Choroid plexus epithelial cell (primary cell): ENCODE results near the gene FBN1.

Experiments
- DNase-seq: peaks from one replicate; pipeline ENCODE4 v3.0.0-alpha.2; 2010; ENCODE audit warnings: low read depth
- H3K4me3 ChIP-seq: 2 replicates; pipeline ENCODE4 v1.5.1; 2011; ENCODE audit warnings: low read depth, mild to moderate bottlenecking, control low read depth, low read length, moderate library complexity
- CTCF ChIP-seq: conservative IDR thresholded peaks from 2 replicates; pipeline ENCODE4 v1.5.1; 2011; ENCODE audit warnings: low read depth, mild to moderate bottlenecking, control low read depth, inconsistent platforms, low read length, moderate library complexity

FBN1 gene

GRCh38 chr15:48550822-48551525, 94.5 kb downstream of the FBN1 start:
- no peak for TF ChIP-seq CTCF
- H3K4me3 ChIP-seq = no peak overlapping the region
- peak; percentile 41 for DNase-seq

DNA sequence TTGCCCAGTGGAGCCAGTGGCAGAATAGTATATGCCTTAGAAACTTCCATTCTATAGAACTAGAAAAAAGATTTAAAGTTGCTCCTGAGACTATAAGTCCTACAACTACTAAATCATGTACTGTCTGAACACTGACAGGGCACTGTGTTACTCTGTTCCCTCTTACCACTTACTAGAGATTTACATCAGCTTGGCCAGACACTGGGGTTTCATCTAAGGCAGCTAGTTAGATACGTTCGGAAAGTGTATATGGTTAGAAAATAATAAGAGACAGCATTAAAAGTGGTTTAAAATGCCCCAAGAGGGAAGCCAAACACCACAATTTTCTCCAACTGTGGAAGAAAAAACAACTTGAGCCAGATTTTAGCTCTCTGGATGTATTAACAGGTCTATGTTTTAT, 97.1 kb downstream of the FBN1 start:
- no peak for TF ChIP-seq CTCF
- H3K4me3 ChIP-seq = no peak overlapping the region

GRCh38 chr15:48547286-48547685, 98.2 kb downstream of the FBN1 start:
- no peak overlapping the region for H3K4me3 ChIP-seq
- DNase-seq = peak; percentile 94
- TF ChIP-seq CTCF = no peak

More for the DNA sequence above, 97.1 kb downstream of the FBN1 start:
- DNase-seq = no peak

GRCh38 chr15:48546296-48546695, 99.2 kb downstream of the FBN1 start:
- no peak for DNase-seq
- no peak for TF ChIP-seq CTCF
- H3K4me3 ChIP-seq = no peak overlapping the region

GRCh38 chr15:48544778-48545177, 100.7 kb downstream of the FBN1 start:
- no peak overlapping the region for H3K4me3 ChIP-seq
- no peak for TF ChIP-seq CTCF
- DNase-seq = peak; percentile 48

- DNase-seq = peak; percentile 84
- TF ChIP-seq CTCF = no peak
- H3K4me3 ChIP-seq = no peak overlapping the region
These were observed 103.9 kb downstream of the FBN1 start for GRCh38 chr15:48541341-48542278.

GRCh38 chr15:48540756-48541155, 104.8 kb downstream of the FBN1 start:
- no peak for TF ChIP-seq CTCF
- no peak for DNase-seq
- no peak overlapping the region for H3K4me3 ChIP-seq
